ENCODE measurements around the gene PARD3. TPM values are rescaled to one million over a fixed set of nuclear protein-coding genes. Genes with fewer than 3 reads are reported as not detected.
A peak's percentile ranks its signal among the peaks of the same experiment; 100 is the strongest.

The PARD3 gene
- polyA plus RNA-seq, 3 donors: 0.51 TPM; not detected in 2

DNA sequence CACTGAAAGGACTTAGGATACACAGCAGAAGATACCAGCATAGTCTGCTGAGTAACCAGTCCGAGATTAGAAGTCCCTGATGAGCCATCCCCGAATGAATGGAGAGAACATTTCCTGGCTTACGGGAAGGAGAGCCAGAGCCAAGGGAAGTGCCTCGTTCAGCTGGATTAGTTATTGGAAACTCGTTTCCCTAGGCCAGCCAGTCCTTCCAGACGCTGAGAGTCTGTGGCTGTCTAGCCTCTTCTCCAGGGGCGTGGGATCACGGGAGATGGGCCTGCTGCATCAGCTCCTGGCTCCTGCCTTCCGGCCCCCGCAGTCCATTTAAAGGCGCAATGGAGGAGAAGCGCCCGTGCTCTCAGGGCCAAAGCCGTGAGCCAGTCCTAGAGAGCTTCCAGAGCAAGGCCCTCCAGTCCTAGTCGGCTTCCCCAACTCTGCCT is 712.8 kb downstream of the PARD3 start:
- no peak overlapping the region for H3K27ac Mint-ChIP-seq

GRCh38 chr10:34101001-34101400 is 714.1 kb downstream of the PARD3 start:
- no peaks in the 10 kb centered on the region for H3K36me3 ChIP-seq (replicated peaks in 1 of 2; ENCODE audit: control insufficient read depth in 1 of 2, insufficient read depth in 2 of 2, low read length in 2 of 2)
- Mint-ChIP-seq H3K4me1 (peaks cover 7% of the 10 kb centered on the region), H3K27ac (peak overlapping the region in 2 of 7 donors; percentile 39 to 55), H3K9me3 (peaks cover 8 to 35% (median 15%) of the 10 kb centered on the region in 7 donors), H3K27me3 (ENCODE audit: low read depth in 3 of 3) (no peaks in the 10 kb centered on the region), H3K4me3 (no peak overlapping the region), H3K36me3 (peaks cover 0 to 2% of the 10 kb centered on the region in 2 donors)
- H4K20me1 ChIP-seq (ENCODE audit: insufficient read depth, low read length): no peaks in the 10 kb centered on the region
- DNase-seq: no peak
- no peak overlapping the region for H3K27ac ChIP-seq (ENCODE audit: low read depth in 1 of 2, low read length in 2 of 2)
- H2AFZ ChIP-seq (ENCODE audit: insufficient read depth, low read depth, low read length, poor library complexity, severe bottlenecking): no peak overlapping the region
- H3K4me1 ChIP-seq (ENCODE audit: control insufficient read depth in 1 of 2, insufficient read depth in 2 of 2, low read length in 2 of 2): no peaks in the 10 kb centered on the region
- H3K9ac ChIP-seq (ENCODE audit: insufficient read depth, low read length, poor library complexity, severe bottlenecking): no peak overlapping the region
- H3K4me3 ChIP-seq (replicated peaks in 1 of 3; ENCODE audit: low read depth in 2 of 3, low read length in 3 of 3): no peak overlapping the region
- peaks cover 6 to 17% of the 10 kb centered on the region in 2 donors for H3K9me3 ChIP-seq (replicated peaks in 1 of 2; ENCODE audit: control insufficient read depth in 1 of 2, insufficient read depth in 1 of 2, low read length in 2 of 2)
- intact Hi-C loops (cut with micrococcal nuclease): no loop called here
- no peaks in the 10 kb centered on the region for H3K27me3 ChIP-seq (ENCODE audit: control insufficient read depth in 2 of 2, insufficient read depth in 2 of 2, low read length in 2 of 2)
- H3K79me2 ChIP-seq (ENCODE audit: insufficient read depth, low read length): no peaks in the 10 kb centered on the region
- TF ChIP-seq CTCF (IDR thresholded peaks at IDR 0.05): no peak
- WGBS (ENCODE audit: insufficient coverage): 67% methylated on average over 1 of the region's 5 CpGs
- H3K4me2 ChIP-seq (replicated peaks; ENCODE audit: extremely low read depth, low read length, poor library complexity, severe bottlenecking): no peak overlapping the region

More for the DNA sequence above, 712.8 kb downstream of the PARD3 start:
- H3K9me3 ChIP-seq (replicated peaks in 1 of 2; ENCODE audit: control insufficient read depth in 1 of 2, insufficient read depth in 1 of 2, low read length in 2 of 2): peaks cover 0 to 13% of the 10 kb centered on the region in 2 donors
- no peaks in the 10 kb centered on the region for H3K4me1 ChIP-seq (ENCODE audit: control insufficient read depth in 1 of 2, insufficient read depth in 2 of 2, low read length in 2 of 2)
- Mint-ChIP-seq H3K27me3 (ENCODE audit: low read depth in 3 of 3) (peaks cover 0 to 2% (median 0%) of the 10 kb centered on the region in 3 donors), H3K9me3 (peaks cover 6 to 24% (median 13%) of the 10 kb centered on the region in 7 donors), H3K4me1 (peaks cover 7% of the 10 kb centered on the region), H3K36me3 (peaks cover 0 to 2% of the 10 kb centered on the region in 2 donors), H3K4me3 (no peak overlapping the region)
- H3K27ac ChIP-seq (ENCODE audit: low read depth in 1 of 2, low read length in 2 of 2): no peak overlapping the region
- H3K27me3 ChIP-seq (ENCODE audit: control insufficient read depth in 2 of 2, insufficient read depth in 2 of 2, low read length in 2 of 2): no peaks in the 10 kb centered on the region
- no peak overlapping the region for H3K4me2 ChIP-seq (replicated peaks; ENCODE audit: extremely low read depth, low read length, poor library complexity, severe bottlenecking)
- no peak overlapping the region for H2AFZ ChIP-seq (ENCODE audit: insufficient read depth, low read depth, low read length, poor library complexity, severe bottlenecking)
- intact Hi-C loops (cut with micrococcal nuclease): no loop called here
- H4K20me1 ChIP-seq (ENCODE audit: insufficient read depth, low read length): no peaks in the 10 kb centered on the region
- WGBS (ENCODE audit: insufficient coverage): 95% methylated on average over 15 of the region's 15 CpGs
- no peak overlapping the region for H3K4me3 ChIP-seq (replicated peaks in 1 of 3; ENCODE audit: low read depth in 2 of 3, low read length in 3 of 3)
- H3K36me3 ChIP-seq (replicated peaks in 1 of 2; ENCODE audit: control insufficient read depth in 1 of 2, insufficient read depth in 2 of 2, low read length in 2 of 2): no peaks in the 10 kb centered on the region
- DNase-seq: no peak
- no peak for TF ChIP-seq CTCF (IDR thresholded peaks at IDR 0.05)
- H3K79me2 ChIP-seq (ENCODE audit: insufficient read depth, low read length): no peaks in the 10 kb centered on the region
- no peak overlapping the region for H3K9ac ChIP-seq (ENCODE audit: insufficient read depth, low read length, poor library complexity, severe bottlenecking)

Data from CD14-positive monocyte (primary cell).